GM12801 (cell line): ENCODE results near the gene MINPP1.

Experiments used
- TF ChIP-seq, protein P1 (sequence below): IDR thresholded peaks from one replicate; pipeline ENCODE4 v1.5.1; 2011; ENCODE audit warnings: control low read depth; ENCODE audit not compliant: insufficient read length; ENCODE audit errors: extremely low read depth

MINPP1 gene

DNA sequence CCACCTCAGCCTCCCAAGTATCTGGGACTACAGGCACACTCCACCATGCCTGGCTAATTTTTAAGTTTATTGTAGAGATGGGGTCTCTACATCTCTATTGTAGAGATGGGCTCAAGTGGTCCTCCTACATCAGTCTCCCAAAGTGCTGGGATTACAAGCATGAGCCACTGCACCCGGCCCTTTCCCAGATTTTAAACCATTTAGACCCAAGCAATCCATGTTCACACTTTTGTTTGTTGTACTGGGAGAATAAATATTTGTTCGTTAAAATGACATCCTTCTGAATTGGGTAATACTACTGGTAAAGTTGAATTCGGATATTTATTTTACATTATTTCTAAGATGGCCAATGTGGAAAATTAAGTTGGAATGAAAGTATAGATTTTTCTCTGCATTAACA lies 52.7 kb downstream of the MINPP1 start:
- TF ChIP-seq, protein P1, sequence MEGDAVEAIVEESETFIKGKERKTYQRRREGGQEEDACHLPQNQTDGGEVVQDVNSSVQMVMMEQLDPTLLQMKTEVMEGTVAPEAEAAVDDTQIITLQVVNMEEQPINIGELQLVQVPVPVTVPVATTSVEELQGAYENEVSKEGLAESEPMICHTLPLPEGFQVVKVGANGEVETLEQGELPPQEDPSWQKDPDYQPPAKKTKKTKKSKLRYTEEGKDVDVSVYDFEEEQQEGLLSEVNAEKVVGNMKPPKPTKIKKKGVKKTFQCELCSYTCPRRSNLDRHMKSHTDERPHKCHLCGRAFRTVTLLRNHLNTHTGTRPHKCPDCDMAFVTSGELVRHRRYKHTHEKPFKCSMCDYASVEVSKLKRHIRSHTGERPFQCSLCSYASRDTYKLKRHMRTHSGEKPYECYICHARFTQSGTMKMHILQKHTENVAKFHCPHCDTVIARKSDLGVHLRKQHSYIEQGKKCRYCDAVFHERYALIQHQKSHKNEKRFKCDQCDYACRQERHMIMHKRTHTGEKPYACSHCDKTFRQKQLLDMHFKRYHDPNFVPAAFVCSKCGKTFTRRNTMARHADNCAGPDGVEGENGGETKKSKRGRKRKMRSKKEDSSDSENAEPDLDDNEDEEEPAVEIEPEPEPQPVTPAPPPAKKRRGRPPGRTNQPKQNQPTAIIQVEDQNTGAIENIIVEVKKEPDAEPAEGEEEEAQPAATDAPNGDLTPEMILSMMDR: no peak

DNA sequence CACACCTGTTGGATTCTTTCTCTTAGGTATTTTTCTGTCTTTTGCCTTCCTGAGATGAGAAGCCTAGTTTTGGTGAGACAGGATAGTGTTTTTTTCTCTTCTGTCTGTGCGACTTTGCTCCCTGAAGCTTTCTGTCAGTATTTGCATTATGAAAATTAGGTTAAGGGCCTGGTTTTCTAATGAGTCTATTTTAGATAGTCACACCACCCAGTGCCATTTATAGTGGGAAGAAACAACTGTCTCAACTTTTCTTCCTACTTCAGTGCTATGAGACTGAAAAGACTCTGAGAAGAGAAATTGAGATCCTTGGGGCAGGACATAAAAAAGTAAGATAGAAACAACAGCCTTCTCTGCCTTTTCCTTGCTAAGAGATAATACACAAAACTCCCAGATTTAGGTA lies 53.6 kb downstream of the MINPP1 start:
- TF ChIP-seq, protein P1: no peak

DNA sequence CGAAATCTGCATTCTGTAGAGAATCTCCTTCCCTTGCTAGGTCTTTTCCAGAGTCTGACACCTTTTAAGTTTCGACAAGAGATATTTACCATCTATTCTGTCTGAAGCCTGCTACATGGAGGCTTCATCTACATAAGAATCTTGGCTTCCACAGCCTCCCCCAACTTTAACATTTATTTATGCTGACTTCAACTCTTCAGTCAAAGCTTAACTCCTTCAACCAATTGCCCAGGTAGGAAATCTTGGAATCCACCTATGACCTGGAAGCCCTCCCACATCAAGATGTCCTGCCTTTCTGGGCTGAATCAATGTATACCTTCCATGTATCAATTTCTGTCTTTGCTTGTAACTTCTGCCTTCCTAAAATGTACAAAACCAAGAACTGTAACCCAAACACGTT lies 54.7 kb downstream of the MINPP1 start:
- TF ChIP-seq, protein P1: no peak

DNA sequence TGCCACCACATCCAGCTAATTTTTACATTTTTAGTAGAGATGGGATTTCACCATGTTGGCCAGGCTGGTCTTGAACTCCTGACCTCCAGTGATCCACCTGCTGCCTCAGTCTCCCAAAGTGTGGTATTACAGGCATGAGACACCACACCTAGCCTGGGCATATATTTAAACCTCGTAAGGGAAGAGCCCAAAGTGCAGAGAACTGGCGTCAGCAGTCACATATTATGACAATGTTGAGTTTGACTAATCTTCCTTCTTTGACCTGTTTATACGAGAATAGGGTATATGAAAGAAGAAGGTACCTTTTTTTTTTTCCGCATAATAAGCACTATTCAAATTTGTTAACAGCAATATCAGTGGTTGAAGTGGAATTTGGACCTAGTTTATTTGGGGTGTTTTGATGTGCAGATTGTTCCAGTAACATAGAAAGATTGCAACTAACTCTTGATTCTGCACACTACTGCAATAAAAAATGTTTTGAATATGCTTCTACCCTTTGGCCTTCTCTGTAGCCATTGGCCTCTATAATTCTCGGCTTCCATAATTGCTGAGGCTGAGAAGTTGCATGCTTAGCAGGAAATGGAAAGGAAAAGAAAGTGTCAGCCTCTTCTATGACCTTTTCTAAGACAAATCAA lies 55.9 kb downstream of the MINPP1 start:
- TF ChIP-seq, protein P1: no peak

DNA sequence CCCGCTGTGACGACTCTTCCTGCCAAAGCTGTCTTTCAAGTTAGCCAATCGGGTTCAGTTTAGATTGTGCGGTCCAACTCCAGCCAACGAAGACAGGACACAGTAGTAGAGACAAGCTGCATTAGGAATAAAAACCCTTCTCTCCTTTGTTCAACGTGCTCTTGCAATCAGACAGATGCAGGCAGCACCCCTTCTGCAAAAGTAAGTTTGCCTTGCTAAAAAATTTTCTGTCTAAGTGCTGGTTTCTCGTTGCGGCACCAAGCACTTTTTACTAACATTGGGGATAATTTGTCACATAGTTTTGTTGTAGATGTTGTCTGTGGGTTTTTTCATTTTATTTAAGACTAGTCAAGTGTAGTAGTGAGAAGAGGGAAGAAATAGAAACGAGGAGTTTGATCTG lies 58.1 kb downstream of the MINPP1 start:
- TF ChIP-seq, protein P1: no peak

DNA sequence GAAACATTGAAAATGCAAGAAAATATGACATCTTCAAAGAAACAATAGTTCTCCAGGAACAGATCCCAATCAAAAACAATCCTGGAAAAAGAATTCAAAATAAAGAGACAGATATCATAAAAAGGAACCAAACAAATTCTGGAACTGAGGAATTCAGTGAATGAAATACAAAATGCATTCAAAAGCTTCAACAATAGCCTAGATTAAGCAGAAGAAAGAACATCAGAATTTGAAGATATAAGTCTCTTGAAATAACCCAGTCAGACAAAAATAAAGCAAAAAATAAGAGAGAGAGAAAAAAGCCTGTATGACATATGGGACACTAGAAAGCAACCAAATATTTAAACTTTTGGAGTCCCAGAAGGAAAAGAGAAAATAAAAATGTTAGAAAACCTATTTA lies 60.3 kb downstream of the MINPP1 start:
- TF ChIP-seq, protein P1: no peak

DNA sequence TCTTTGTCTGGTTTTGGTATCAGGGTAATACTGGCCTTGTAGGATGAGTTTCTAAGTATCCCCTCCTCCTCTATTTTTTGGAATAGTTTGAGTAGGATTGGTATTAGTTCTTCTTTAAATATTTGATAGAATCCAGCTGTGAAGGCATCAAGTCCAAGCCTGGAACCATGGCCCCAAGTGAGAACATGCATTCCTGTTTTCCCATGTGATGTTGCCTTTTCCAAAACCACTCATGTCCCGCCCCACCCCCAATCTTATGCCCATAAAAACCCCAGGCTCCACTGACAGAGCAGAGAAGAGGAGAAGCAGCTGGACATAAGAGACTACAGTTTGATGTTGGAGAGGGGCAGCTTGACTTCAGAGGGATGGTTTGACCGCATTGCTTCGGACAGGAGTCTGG lies 71.2 kb downstream of the MINPP1 start:
- TF ChIP-seq, protein P1: no peak
